HG03354 (cell line): ENCODE data around the gene STAP2.
"Not testable (repeated sequence)": the region's sequence is repeated elsewhere in the genome, so short reads cannot be mapped to it uniquely, and the experiment has no call there.

ENCODE experiments used
- ATAC-seq: cut with Tn5 transposase; IDR thresholded peaks from one replicate; pipeline ENCODE4 v1.9.1; 2021; ENCODE audit warnings: mild to moderate bottlenecking; ENCODE audit not compliant: unreplicated experiment, poor library complexity, severe bottlenecking

STAP2 gene

GRCh38 chr19:4329858-4330257 lies 8.8 kb downstream of the STAP2 start:
- no peak for ATAC-seq

DNA sequence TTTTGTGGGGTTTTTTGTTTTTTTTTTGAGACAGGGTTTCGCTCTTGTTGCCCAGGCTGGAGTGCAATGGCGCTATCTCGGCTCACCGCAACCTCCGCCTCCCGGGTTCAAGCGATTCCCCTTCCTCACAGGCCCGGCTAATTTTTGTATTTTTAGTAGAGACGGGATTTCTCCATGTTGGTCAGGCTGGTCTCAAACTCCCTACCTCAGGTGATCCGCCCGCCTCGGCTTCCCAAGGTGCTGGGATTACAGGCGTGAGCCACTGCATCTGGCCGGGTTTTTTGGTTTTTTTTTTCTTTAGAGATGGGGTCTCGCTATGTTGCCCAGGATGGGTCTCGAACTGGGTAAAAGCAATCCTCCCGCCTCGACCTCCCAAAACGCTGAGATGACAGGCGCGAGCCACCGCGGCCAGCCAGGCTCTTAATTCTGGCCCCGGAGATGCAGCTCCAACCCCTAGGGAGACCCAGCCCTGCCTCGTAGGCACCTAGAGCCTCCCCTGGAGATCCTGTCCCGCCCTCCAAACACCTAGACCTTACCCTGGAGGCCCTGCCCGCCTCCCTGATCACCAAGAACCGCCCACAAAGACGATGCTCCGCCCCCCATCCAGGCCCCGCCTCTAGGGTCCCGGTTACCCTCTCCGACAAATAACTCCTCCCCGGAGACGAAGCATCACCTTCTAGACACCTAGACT lies 9.5 kb downstream of the STAP2 start:
- ATAC-seq, result not testable (repeated sequence)

- ATAC-seq, result peak; percentile 81
These were observed 10.2 kb downstream of the STAP2 start for GRCh38 chr19:4328243-4328990.

DNA sequence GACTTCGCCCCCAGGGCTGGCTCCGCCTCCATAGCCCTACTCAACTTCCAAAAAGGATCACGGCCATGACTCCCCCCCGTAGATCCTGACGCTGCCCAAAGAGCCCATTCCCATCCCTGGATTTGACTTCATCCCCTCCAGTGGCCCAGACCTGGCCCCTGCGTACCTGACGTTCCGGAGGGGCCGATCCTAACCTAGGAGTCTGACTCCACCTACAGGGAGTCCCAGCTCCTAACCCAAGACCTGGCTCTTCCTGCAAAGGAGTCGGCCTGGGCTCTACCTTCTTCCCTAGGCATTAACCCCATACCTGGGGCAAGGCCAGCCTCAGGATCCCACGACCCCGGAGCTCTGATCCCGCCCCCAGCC lies 10.8 kb downstream of the STAP2 start:
- ATAC-seq, result peak; percentile 8

GRCh38 chr19:4327252-4327876 lies 11.3 kb downstream of the STAP2 start:
- no peak for ATAC-seq

- ATAC-seq, result no peak
These were observed 11.8 kb downstream of the STAP2 start for GRCh38 chr19:4326837-4327251.

- no peak for ATAC-seq
These were observed 12.3 kb downstream of the STAP2 start for GRCh38 chr19:4326215-4326836.

- no peak for ATAC-seq
These were observed 14.4 kb downstream of the STAP2 start for GRCh38 chr19:4324228-4324627.

DNA sequence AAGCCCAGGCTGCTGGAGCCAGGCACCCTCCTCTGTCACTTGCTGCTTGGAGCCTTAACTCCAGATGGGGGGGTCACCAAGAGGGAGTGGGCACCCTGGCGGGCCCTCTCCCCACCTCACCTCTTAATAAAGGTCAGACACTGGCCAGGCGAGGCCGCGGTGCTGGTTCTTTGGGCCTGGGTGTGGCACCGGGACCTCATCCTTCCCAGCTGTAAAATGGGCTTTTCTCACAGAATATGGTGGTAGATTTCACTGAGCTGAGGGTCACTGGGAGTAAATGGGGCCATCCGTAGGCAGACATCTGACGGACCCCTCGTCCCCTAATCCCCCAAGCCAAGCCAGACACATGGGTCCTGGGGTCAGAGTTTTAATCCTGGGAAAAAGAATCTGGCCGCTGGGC lies 14.9 kb downstream of the STAP2 start:
- no peak for ATAC-seq

- ATAC-seq, result no peak
These were observed 15.5 kb downstream of the STAP2 start for GRCh38 chr19:4322942-4323665.

DNA sequence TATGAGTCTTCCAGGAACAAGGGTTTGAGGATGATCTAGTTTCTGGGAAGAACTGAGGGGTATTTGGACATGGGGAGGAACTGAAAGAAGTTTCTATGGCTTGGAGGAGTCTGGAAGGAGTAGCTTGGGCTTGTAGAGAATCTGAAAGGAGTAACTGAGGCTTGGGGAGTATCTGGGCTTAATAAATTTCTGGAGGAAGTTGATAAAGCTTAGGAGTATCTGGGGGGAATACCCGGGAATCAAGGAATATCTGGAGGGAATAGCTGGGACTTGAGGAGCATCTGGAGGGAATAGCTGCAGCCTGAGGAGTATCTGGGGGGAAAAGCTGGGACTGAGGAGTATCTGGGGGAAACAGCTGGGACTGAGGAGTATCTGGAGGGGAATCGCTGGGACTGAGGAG lies 18.2 kb downstream of the STAP2 start:
- ATAC-seq, result no peak

- no peak for ATAC-seq
These were observed 19.4 kb downstream of the STAP2 start for GRCh38 chr19:4319067-4319718.

GRCh38 chr19:4318460-4318859 lies 20.2 kb downstream of the STAP2 start:
- no peak for ATAC-seq

- ATAC-seq, result no peak
These were observed 21.7 kb downstream of the STAP2 start for GRCh38 chr19:4316956-4317355.

DNA sequence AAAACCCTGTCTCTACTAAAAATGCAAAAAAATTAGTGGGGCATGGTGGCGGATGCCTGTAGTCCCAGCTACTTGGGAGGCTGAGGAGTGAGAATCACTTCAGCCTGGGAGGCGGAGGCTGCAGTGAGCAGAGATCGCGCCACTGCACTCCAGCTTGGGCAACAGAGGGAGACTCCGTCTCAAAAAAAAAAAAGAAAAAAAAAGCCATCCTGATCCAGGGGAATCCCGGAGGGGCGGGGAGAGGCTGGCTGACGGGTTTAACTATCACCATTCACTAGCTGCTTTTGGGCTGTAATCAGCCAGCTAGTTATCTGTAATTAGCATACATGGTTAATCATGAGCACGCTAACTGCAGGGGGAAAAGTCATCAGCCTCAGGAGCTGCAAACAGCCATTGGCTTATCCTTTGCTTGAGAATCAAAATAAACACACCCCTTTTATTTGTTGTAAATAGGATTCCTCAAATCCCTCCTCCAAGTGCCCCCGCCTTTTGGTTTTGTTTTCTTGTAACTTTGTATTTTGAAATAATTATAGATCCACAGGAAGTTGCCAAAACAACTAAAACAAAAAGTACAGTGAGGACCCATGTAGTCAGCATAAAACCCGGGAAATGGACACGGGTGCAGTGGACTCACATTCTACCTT lies 24.7 kb downstream of the STAP2 start:
- ATAC-seq, result no peak

DNA sequence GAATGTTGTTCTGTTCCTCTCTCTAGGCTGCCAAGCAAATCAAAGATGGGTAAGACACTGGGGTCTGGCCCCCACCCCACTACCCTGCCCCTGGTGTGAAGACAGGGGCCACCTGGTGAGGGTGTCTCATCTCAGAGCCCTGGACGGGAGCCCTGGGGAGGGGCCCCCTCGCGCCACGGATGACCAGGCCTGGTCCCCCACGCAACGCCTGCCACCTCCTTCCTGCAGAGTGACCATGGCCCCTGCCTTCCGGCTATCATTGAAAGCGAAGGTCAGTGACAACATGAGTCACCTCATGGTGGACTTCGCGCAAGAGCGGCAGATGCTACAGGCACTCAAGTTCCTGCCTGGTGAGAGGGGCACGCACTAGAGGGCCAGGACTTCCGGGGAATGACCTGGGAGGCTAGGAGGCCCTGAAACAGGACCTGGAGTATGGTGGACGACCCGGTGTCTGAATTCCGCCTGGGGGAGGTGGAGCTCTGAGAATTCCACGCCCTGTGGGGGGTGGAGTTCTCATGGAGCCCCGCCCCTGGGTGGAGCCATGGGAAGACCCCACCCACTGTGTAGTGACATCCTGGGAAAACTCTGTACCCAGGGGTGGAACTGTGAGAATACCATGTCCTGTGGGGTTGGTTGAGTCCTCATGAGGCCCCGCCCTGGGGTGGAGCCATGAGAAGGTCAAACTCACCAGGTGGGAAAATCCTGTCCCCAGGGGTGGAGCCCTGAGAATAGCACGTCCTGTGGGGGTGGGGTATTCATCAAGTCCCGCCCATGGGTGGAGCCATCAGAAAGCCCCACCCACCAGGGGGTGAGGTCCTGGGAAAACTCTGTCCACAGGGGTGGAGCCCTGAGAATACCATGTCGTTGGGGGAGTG lies 28.1 kb downstream of the STAP2 start:
- no peak for ATAC-seq

GRCh38 chr19:4305659-4306058 lies 33.0 kb downstream of the STAP2 start:
- no peak for ATAC-seq

DNA sequence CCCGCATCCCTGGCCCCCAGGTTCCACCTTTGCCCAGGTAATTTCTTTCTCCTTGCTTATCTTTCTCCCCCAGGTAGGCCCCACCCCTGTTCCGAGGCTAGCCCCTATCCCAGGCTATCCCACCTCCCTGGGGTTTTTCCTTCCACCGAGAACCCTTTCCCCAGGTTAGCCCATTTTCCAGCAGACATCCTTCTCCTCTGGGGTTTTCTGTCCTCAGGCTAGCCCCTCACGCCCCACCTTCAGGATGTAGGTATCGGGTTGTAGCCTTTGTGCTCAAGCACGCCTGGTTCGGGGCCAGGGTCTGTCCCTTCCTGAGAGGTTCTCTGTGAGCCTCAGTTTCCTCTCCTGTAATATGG lies 33.4 kb downstream of the STAP2 start:
- no peak for ATAC-seq
